Mesenchymal stem cell (in vitro differentiated cells and primary cell): ENCODE measurements around the gene GRIP1.
A peak's percentile ranks its signal among the peaks of the same experiment; 100 is the strongest.

Experiments
- DNase-seq: peaks from one replicate; pipeline ENCODE4 v3.0.0-alpha.2; 2013
- H2AFZ ChIP-seq: one replicate; pipeline ENCODE4 v1.6.1; 2013; ENCODE audit warnings: low read depth, mild to moderate bottlenecking, control low read depth, inconsistent platforms, low read length, moderate library complexity
- H2AK5ac ChIP-seq: 2 replicates; pipeline ENCODE4 v1.6.1; 2013; ENCODE audit warnings: low read length, moderate library complexity, mild to moderate bottlenecking, inconsistent platforms; ENCODE audit not compliant: severe bottlenecking
- H2BK120ac ChIP-seq: one replicate; pipeline ENCODE4 v1.6.1; 2013; ENCODE audit warnings: low read depth, mild to moderate bottlenecking, inconsistent platforms, low read length, moderate library complexity
- H2BK12ac ChIP-seq, 2 experiments: one replicate each; pipeline ENCODE4 v1.6.1; 2013; ENCODE audit warnings: inconsistent platforms in 2 of 2, low read length in 2 of 2, mild to moderate bottlenecking in 2 of 2, moderate library complexity in 2 of 2, control low read depth in 1 of 2
- H2BK15ac ChIP-seq: one replicate; pipeline ENCODE4 v1.6.1; 2013; ENCODE audit warnings: mild to moderate bottlenecking, low read depth, inconsistent platforms; ENCODE audit not compliant: poor library complexity, severe bottlenecking
- H2BK5ac ChIP-seq: 2 replicates; pipeline ENCODE4 v1.6.1; 2013; ENCODE audit warnings: low read depth, mild to moderate bottlenecking, low read length, control low read depth, inconsistent platforms; ENCODE audit not compliant: poor library complexity, severe bottlenecking
- H3K14ac ChIP-seq, 2 experiments: one replicate each; pipeline ENCODE4 v1.6.1; 2013; ENCODE audit warnings: inconsistent platforms in 2 of 2, low read length in 2 of 2, control low read depth in 1 of 2, mild to moderate bottlenecking in 1 of 2, moderate library complexity in 1 of 2
- H3K18ac ChIP-seq, 2 experiments: one replicate each; pipeline ENCODE4 v1.6.1; 2013; ENCODE audit warnings: inconsistent platforms in 2 of 2, low read length in 2 of 2, control low read depth in 1 of 2, low read depth in 1 of 2, mild to moderate bottlenecking in 1 of 2
- H3K23ac ChIP-seq, 2 experiments: one replicate each; pipeline ENCODE4 v1.6.1; 2013; ENCODE audit warnings: inconsistent platforms in 2 of 2, low read length in 2 of 2, mild to moderate bottlenecking in 2 of 2, moderate library complexity in 2 of 2, control low read depth in 1 of 2
- H3K27ac ChIP-seq: 2 replicates; pipeline ENCODE4 v1.5.1; 2013; ENCODE audit warnings: mild to moderate bottlenecking, moderate library complexity, low read length, control low read depth, inconsistent platforms; ENCODE audit not compliant: poor library complexity, severe bottlenecking
- H3K27me3 ChIP-seq, 2 experiments: 2 replicates each; pipeline versions ENCODE4 v1.6.1 to v1.7.0; 2013; ENCODE audit warnings: low read length in 2 of 2, mild to moderate bottlenecking in 2 of 2, moderate library complexity in 2 of 2, control low read depth in 1 of 2, inconsistent platforms in 1 of 2; ENCODE audit not compliant: control insufficient read depth in 1 of 2, insufficient read depth in 1 of 2
- H3K36me3 ChIP-seq, 2 experiments: 2 replicates each; pipeline versions ENCODE4 v1.6.1 to v1.7.0; 2013; ENCODE audit warnings: low read length in 2 of 2, control low read depth in 1 of 2, inconsistent platforms in 1 of 2, low read depth in 1 of 2, mild to moderate bottlenecking in 1 of 2; ENCODE audit not compliant: insufficient read depth in 2 of 2, control insufficient read depth in 1 of 2
- H3K4ac ChIP-seq, 2 experiments: one replicate each; pipeline ENCODE4 v1.6.1; 2013; ENCODE audit warnings: inconsistent platforms in 2 of 2, low read length in 2 of 2, mild to moderate bottlenecking in 2 of 2, moderate library complexity in 2 of 2, control low read depth in 1 of 2, low read depth in 1 of 2
- H3K4me1 ChIP-seq: 2 replicates; pipeline ENCODE4 v1.6.1; 2013; ENCODE audit warnings: low read depth, low read length, control low read depth; ENCODE audit not compliant: control insufficient read depth, insufficient read depth
- H3K4me2 ChIP-seq: 2 replicates; pipeline ENCODE4 v1.6.1; 2013; ENCODE audit warnings: low read length, mild to moderate bottlenecking, inconsistent platforms; ENCODE audit not compliant: poor library complexity, severe bottlenecking
- H3K4me3 ChIP-seq, 2 experiments: 2 replicates each; pipeline versions ENCODE4 v1.5.1 to v1.7.0; 2013; ENCODE audit warnings: low read length in 2 of 2, mild to moderate bottlenecking in 2 of 2, control low read depth in 1 of 2, low read depth in 1 of 2; ENCODE audit not compliant: insufficient read depth in 1 of 2
- H3K79me1 ChIP-seq: replicated peaks from 2 replicates; pipeline ENCODE4 v1.6.1; 2013; ENCODE audit warnings: mild to moderate bottlenecking, control low read depth, low read length, inconsistent platforms; ENCODE audit not compliant: poor library complexity, severe bottlenecking
- H3K9ac ChIP-seq: 2 replicates; pipeline ENCODE4 v1.7.0; 2013; ENCODE audit warnings: mild to moderate bottlenecking, low read length, moderate library complexity
- H3K9me3 ChIP-seq: 2 replicates; pipeline ENCODE4 v1.7.0; 2013; ENCODE audit warnings: mild to moderate bottlenecking, low read length; ENCODE audit not compliant: control insufficient read depth
- H4K8ac ChIP-seq: one replicate; pipeline ENCODE4 v1.6.1; 2013; ENCODE audit warnings: inconsistent platforms, mild to moderate bottlenecking, low read length, moderate library complexity
- H4K91ac ChIP-seq: one replicate; pipeline ENCODE4 v1.6.1; 2013; ENCODE audit warnings: mild to moderate bottlenecking, low read length, inconsistent platforms
- WGBS: methylation state at CpG from one replicate; pipeline ENCODE4 v1.1.7; 2013; ENCODE audit warnings: mixed read lengths; 5-methylcytosine and 5-hydroxymethylcytosine counted together

Gene GRIP1

GRCh38 chr12:66323017-66323416 lies 355.9 kb downstream of the GRIP1 start:
- H3K4me3 ChIP-seq: no peak overlapping the region
- H3K4me2 ChIP-seq: no peak overlapping the region
- no peak overlapping the region for H3K27ac ChIP-seq
- peaks cover 0 to 7% of the 10 kb centered on the region in 2 experiments for H3K36me3 ChIP-seq
- no peak overlapping the region for H3K9ac ChIP-seq
- H2AK5ac ChIP-seq: no peak overlapping the region
- no peaks in the 10 kb centered on the region for H3K9me3 ChIP-seq
- no peak overlapping the region for H4K8ac ChIP-seq
- no peak overlapping the region for H2BK120ac ChIP-seq
- H4K91ac ChIP-seq: no peak overlapping the region
- H2BK15ac ChIP-seq: no peak overlapping the region
- H3K18ac ChIP-seq: no peak overlapping the region
- no peak overlapping the region for H2BK12ac ChIP-seq
- no peak overlapping the region for H3K14ac ChIP-seq
- 100% methylated on average over 1 of the region's 1 CpG for WGBS
- no peak overlapping the region for H3K23ac ChIP-seq
- no peak overlapping the region for H2BK5ac ChIP-seq
- no peak overlapping the region for H2AFZ ChIP-seq
- DNase-seq: no peak
- no peaks in the 10 kb centered on the region for H3K4me1 ChIP-seq
- H3K79me1 ChIP-seq: no peaks in the 10 kb centered on the region
- H3K4ac ChIP-seq: no peak overlapping the region
- H3K27me3 ChIP-seq: no peaks in the 10 kb centered on the region

GRCh38 chr12:66321435-66321834 lies 357.4 kb downstream of the GRIP1 start:
- H2AFZ ChIP-seq: no peak overlapping the region
- no peak overlapping the region for H2BK120ac ChIP-seq
- H3K14ac ChIP-seq: no peak overlapping the region
- H3K4ac ChIP-seq: no peak overlapping the region
- no peak overlapping the region for H2BK15ac ChIP-seq
- H3K27ac ChIP-seq: no peak overlapping the region
- no peak overlapping the region for H3K18ac ChIP-seq
- H2BK5ac ChIP-seq: no peak overlapping the region
- H3K9ac ChIP-seq: no peak overlapping the region
- no peak overlapping the region for H4K8ac ChIP-seq
- peak; percentile 39 for DNase-seq
- H3K4me2 ChIP-seq: no peak overlapping the region
- H3K36me3 ChIP-seq: peaks cover 0 to 7% of the 10 kb centered on the region in 2 experiments
- H2BK12ac ChIP-seq: no peak overlapping the region
- no peak overlapping the region for H4K91ac ChIP-seq
- H3K79me1 ChIP-seq: no peaks in the 10 kb centered on the region
- no peaks in the 10 kb centered on the region for H3K9me3 ChIP-seq
- H3K23ac ChIP-seq: no peak overlapping the region
- no peak overlapping the region for H2AK5ac ChIP-seq
- H3K4me1 ChIP-seq: no peaks in the 10 kb centered on the region
- no peak overlapping the region for H3K4me3 ChIP-seq
- H3K27me3 ChIP-seq: no peaks in the 10 kb centered on the region

GRCh38 chr12:66320996-66321395 lies 357.9 kb downstream of the GRIP1 start:
- Histone ChIP-seq H3K36me3 (peaks cover 0 to 8% of the 10 kb centered on the region in 2 experiments), H3K4me3 (no peak overlapping the region), H4K91ac (no peak overlapping the region), H3K14ac (no peak overlapping the region), H2AK5ac (no peak overlapping the region), H3K79me1 (no peaks in the 10 kb centered on the region), H3K4me2 (no peak overlapping the region), H3K9me3 (no peaks in the 10 kb centered on the region), H3K9ac (no peak overlapping the region), H2BK120ac (no peak overlapping the region), H3K18ac (no peak overlapping the region), H2BK5ac (no peak overlapping the region), H2BK12ac (no peak overlapping the region), H3K4me1 (no peaks in the 10 kb centered on the region), H3K27me3 (no peaks in the 10 kb centered on the region), H2AFZ (no peak overlapping the region), H2BK15ac (no peak overlapping the region), H4K8ac (no peak overlapping the region), H3K27ac (no peak overlapping the region), H3K4ac (no peak overlapping the region), H3K23ac (no peak overlapping the region)
- DNase-seq: peak; percentile 34
- WGBS: 91% methylated on average over 3 of the region's 3 CpGs

GRCh38 chr12:66319266-66319954 lies 359.5 kb downstream of the GRIP1 start:
- Histone ChIP-seq H2BK15ac (no peak overlapping the region), H4K8ac (no peak overlapping the region), H4K91ac (no peak overlapping the region), H3K4me1 (no peaks in the 10 kb centered on the region), H3K9me3 (no peaks in the 10 kb centered on the region), H3K4me2 (no peak overlapping the region), H2AK5ac (no peak overlapping the region), H3K4me3 (no peak overlapping the region), H3K27me3 (no peaks in the 10 kb centered on the region), H3K36me3 (peaks cover 0 to 12% of the 10 kb centered on the region in 2 experiments), H3K9ac (no peak overlapping the region), H2BK5ac (no peak overlapping the region), H3K18ac (no peak overlapping the region), H2AFZ (no peak overlapping the region), H3K27ac (no peak overlapping the region), H3K4ac (no peak overlapping the region), H2BK12ac (no peak overlapping the region), H3K14ac (no peak overlapping the region), H2BK120ac (no peak overlapping the region), H3K79me1 (no peaks in the 10 kb centered on the region), H3K23ac (no peak overlapping the region)
- WGBS: 79% methylated on average over 2 of the region's 4 CpGs
- DNase-seq: no peak
